ENCODE results near the gene BEST1. TPM values are rescaled to one million over a fixed set of nuclear protein-coding genes. Genes with fewer than 3 reads are reported as not detected.
"Not testable (repeated sequence)": the region's sequence is repeated elsewhere in the genome, so short reads cannot be mapped to it uniquely, and the experiment has no call there.

Gene BEST1
- total and polyA plus RNA-seq, 4 donors, result 3.5 to 8.0 (median 4.0) TPM

GRCh38 chr11:61985869-61986268 lies 35.7 kb downstream of the BEST1 start:
- ATAC-seq (ENCODE audit: low FRiP score), result no peak
- no peak for DNase-seq
- no peaks in the 10 kb centered on the region for H3K4me1 ChIP-seq (ENCODE audit: control insufficient read depth in 1 of 2, insufficient read depth in 2 of 2, low read length in 2 of 2)
- no peak overlapping the region for H3K4me3 ChIP-seq (ENCODE audit: low read length in 2 of 2)
- H3K36me3 ChIP-seq (ENCODE audit: control insufficient read depth in 1 of 2, insufficient read depth in 2 of 2, low read length in 1 of 2), result peaks cover 0 to 3% of the 10 kb centered on the region in 2 donors
- WGBS, 2 donors, result 91 to 93% methylated on average over 5 of the region's 5 CpGs
- H3K27me3 ChIP-seq (ENCODE audit: control insufficient read depth in 1 of 2, insufficient read depth in 2 of 2, low read length in 1 of 2), result no peaks in the 10 kb centered on the region
- no peak overlapping the region for H3K27ac ChIP-seq (ENCODE audit: low read depth in 1 of 2, low read length in 2 of 2)
- no peaks in the 10 kb centered on the region for H3K9me3 ChIP-seq (ENCODE audit: control insufficient read depth, low read length)
- intact Hi-C loops (cut with DNase I), result no loop called here

- no peak for ATAC-seq (ENCODE audit: low FRiP score)
- intact Hi-C loops (cut with DNase I), result no loop called here
- Histone ChIP-seq H3K4me3 (ENCODE audit: low read length in 2 of 2) (no peak overlapping the region), H3K27ac (ENCODE audit: low read depth in 1 of 2, low read length in 2 of 2) (no peak overlapping the region), H3K9me3 (ENCODE audit: control insufficient read depth, low read length) (no peaks in the 10 kb centered on the region), H3K4me1 (ENCODE audit: control insufficient read depth in 1 of 2, insufficient read depth in 2 of 2, low read length in 2 of 2) (no peaks in the 10 kb centered on the region), H3K36me3 (ENCODE audit: control insufficient read depth in 1 of 2, insufficient read depth in 2 of 2, low read length in 1 of 2) (no peaks in the 10 kb centered on the region), H3K27me3 (ENCODE audit: control insufficient read depth in 1 of 2, insufficient read depth in 2 of 2, low read length in 1 of 2) (no peaks in the 10 kb centered on the region)
- DNase-seq, result no peak
- 88 to 89% methylated on average over 3 of the region's 3 CpGs for WGBS, 2 donors
These were observed 44.8 kb downstream of the BEST1 start for GRCh38 chr11:61994981-61995380.

GRCh38 chr11:61996933-61997332 lies 46.8 kb downstream of the BEST1 start:
- WGBS, 2 donors, result 95 to 97% methylated on average over 4 of the region's 4 CpGs
- intact Hi-C loops (cut with DNase I), result no loop called here

GRCh38 chr11:61999141-61999975 lies 49.2 kb downstream of the BEST1 start:
- Histone ChIP-seq H3K4me3 (ENCODE audit: low read length in 2 of 2) (no peak overlapping the region), H3K27me3 (ENCODE audit: control insufficient read depth in 1 of 2, insufficient read depth in 2 of 2, low read length in 1 of 2) (no peaks in the 10 kb centered on the region), H3K27ac (ENCODE audit: low read depth in 1 of 2, low read length in 2 of 2) (no peak overlapping the region), H3K36me3 (ENCODE audit: control insufficient read depth in 1 of 2, insufficient read depth in 2 of 2, low read length in 1 of 2) (no peaks in the 10 kb centered on the region), H3K4me1 (ENCODE audit: control insufficient read depth in 1 of 2, insufficient read depth in 2 of 2, low read length in 2 of 2) (no peaks in the 10 kb centered on the region), H3K9me3 (ENCODE audit: control insufficient read depth, low read length) (no peaks in the 10 kb centered on the region)
- ATAC-seq (ENCODE audit: low FRiP score) (no peak), DNase-seq (peak in 1 of 2 donors; percentile 41)
- 96 to 99% methylated on average over 7 of the region's 7 CpGs for WGBS, 2 donors
- intact Hi-C loops (cut with DNase I), result no loop called here

More at GRCh38 chr11:61996933-61997332, 46.8 kb downstream of the BEST1 start:
- H3K27ac ChIP-seq (ENCODE audit: low read depth in 1 of 2, low read length in 2 of 2), result no peak overlapping the region
- no peak overlapping the region for H3K4me3 ChIP-seq (ENCODE audit: low read length in 2 of 2)
- no peaks in the 10 kb centered on the region for H3K36me3 ChIP-seq (ENCODE audit: control insufficient read depth in 1 of 2, insufficient read depth in 2 of 2, low read length in 1 of 2)
- no peak for ATAC-seq (ENCODE audit: low FRiP score)
- DNase-seq, result peak in 1 of 2 donors; percentile 24
- H3K27me3 ChIP-seq (ENCODE audit: control insufficient read depth in 1 of 2, insufficient read depth in 2 of 2, low read length in 1 of 2), result no peaks in the 10 kb centered on the region
- no peaks in the 10 kb centered on the region for H3K4me1 ChIP-seq (ENCODE audit: control insufficient read depth in 1 of 2, insufficient read depth in 2 of 2, low read length in 2 of 2)
- no peaks in the 10 kb centered on the region for H3K9me3 ChIP-seq (ENCODE audit: control insufficient read depth, low read length)

GRCh38 chr11:62000539-62001446 lies 50.6 kb downstream of the BEST1 start:
- WGBS, 2 donors, result 93% methylated on average over 23 of the region's 23 CpGs
- no peak overlapping the region for H3K4me3 ChIP-seq (ENCODE audit: low read length in 2 of 2)
- DNase-seq, result peak in 1 of 2 donors; percentile 52
- no peak overlapping the region for H3K27ac ChIP-seq (ENCODE audit: low read depth in 1 of 2, low read length in 2 of 2)
- H3K36me3 ChIP-seq (ENCODE audit: control insufficient read depth in 1 of 2, insufficient read depth in 2 of 2, low read length in 1 of 2), result no peaks in the 10 kb centered on the region
- H3K9me3 ChIP-seq (ENCODE audit: control insufficient read depth, low read length), result no peaks in the 10 kb centered on the region
- ATAC-seq (ENCODE audit: low FRiP score), result no peak
- intact Hi-C loops (cut with DNase I), result no loop called here
- no peaks in the 10 kb centered on the region for H3K27me3 ChIP-seq (ENCODE audit: control insufficient read depth in 1 of 2, insufficient read depth in 2 of 2, low read length in 1 of 2)
- H3K4me1 ChIP-seq (ENCODE audit: control insufficient read depth in 1 of 2, insufficient read depth in 2 of 2, low read length in 2 of 2), result no peaks in the 10 kb centered on the region

GRCh38 chr11:62001450-62002191 lies 51.5 kb downstream of the BEST1 start:
- no peak overlapping the region for H3K27ac ChIP-seq (ENCODE audit: low read depth in 1 of 2, low read length in 2 of 2)
- DNase-seq (peak in 1 of 2 donors; percentile 25), ATAC-seq (ENCODE audit: low FRiP score) (no peak)
- H3K4me3 ChIP-seq (ENCODE audit: low read length in 2 of 2), result no peak overlapping the region
- 60 to 75% methylated on average over 12 of the region's 12 CpGs for WGBS, 2 donors
- H3K27me3 ChIP-seq (ENCODE audit: control insufficient read depth in 1 of 2, insufficient read depth in 2 of 2, low read length in 1 of 2), result no peaks in the 10 kb centered on the region
- no peaks in the 10 kb centered on the region for H3K4me1 ChIP-seq (ENCODE audit: control insufficient read depth in 1 of 2, insufficient read depth in 2 of 2, low read length in 2 of 2)
- intact Hi-C loops (cut with DNase I), result no loop called here
- H3K36me3 ChIP-seq (ENCODE audit: control insufficient read depth in 1 of 2, insufficient read depth in 2 of 2, low read length in 1 of 2), result no peaks in the 10 kb centered on the region
- H3K9me3 ChIP-seq (ENCODE audit: control insufficient read depth, low read length), result no peaks in the 10 kb centered on the region

- DNase-seq, result peak in 1 of 2 donors; percentile 19
- H3K27ac ChIP-seq (ENCODE audit: low read depth in 1 of 2, low read length in 2 of 2), result not testable (repeated sequence)
- 92 to 95% methylated on average over 8 of the region's 8 CpGs for WGBS, 2 donors
These were observed 52.1 kb downstream of the BEST1 start for GRCh38 chr11:62002283-62002682.

GRCh38 chr11:62004473-62004872 lies 54.3 kb downstream of the BEST1 start:
- no peak overlapping the region for H3K4me3 ChIP-seq (ENCODE audit: low read length in 2 of 2)
- no peaks in the 10 kb centered on the region for H3K27me3 ChIP-seq (ENCODE audit: control insufficient read depth in 1 of 2, insufficient read depth in 2 of 2, low read length in 1 of 2)
- H3K27ac ChIP-seq (ENCODE audit: low read depth in 1 of 2, low read length in 2 of 2), result peak overlapping the region in 1 of 2 donors; percentile 57
- H3K36me3 ChIP-seq (ENCODE audit: control insufficient read depth in 1 of 2, insufficient read depth in 2 of 2, low read length in 1 of 2), result no peaks in the 10 kb centered on the region
- intact Hi-C loops (cut with DNase I), result no loop called here
- H3K9me3 ChIP-seq (ENCODE audit: control insufficient read depth, low read length), result no peaks in the 10 kb centered on the region
- 7 to 15% methylated on average over 2 of the region's 2 CpGs for WGBS, 2 donors
- DNase-seq (peak; percentile 79 to 90), ATAC-seq (ENCODE audit: low FRiP score) (peak; percentile 76)
- H3K4me1 ChIP-seq (ENCODE audit: control insufficient read depth in 1 of 2, insufficient read depth in 2 of 2, low read length in 2 of 2), result no peaks in the 10 kb centered on the region

More at GRCh38 chr11:62002283-62002682, 52.1 kb downstream of the BEST1 start:
- ATAC-seq (ENCODE audit: low FRiP score); intact Hi-C loops (cut with DNase I); H3K4me1 ChIP-seq (ENCODE audit: control insufficient read depth in 1 of 2, insufficient read depth in 2 of 2, low read length in 2 of 2); H3K4me3 ChIP-seq (ENCODE audit: low read length in 2 of 2); H3K9me3 ChIP-seq (ENCODE audit: control insufficient read depth, low read length); H3K36me3 ChIP-seq (ENCODE audit: control insufficient read depth in 1 of 2, insufficient read depth in 2 of 2, low read length in 1 of 2); H3K27me3 ChIP-seq (ENCODE audit: control insufficient read depth in 1 of 2, insufficient read depth in 2 of 2, low read length in 1 of 2): not testable (repeated sequence)

All from aorta (tissue), 5 donors.